PC-9 (cell line): ENCODE results near the gene TMEM150A.

Source experiments
- EZH2 ChIP-seq: fragments of 200-600 bp; sonication (generic); IDR thresholded peaks from 2 replicates; pipeline ENCODE4 v1.8.0; 2017; ENCODE audit warnings: antibody characterized with exemption, low read depth
- TF ChIP-seq, protein P1 (sequence below): fragments of 200-600 bp; sonication (generic); conservative IDR thresholded peaks from 2 replicates; pipeline ENCODE4 v1.6.1; 2017; ENCODE audit warnings: mixed run types, antibody characterized with exemption, mild to moderate bottlenecking, moderate library complexity

GRCh38 chr2:85606116-85606455 lies 3.6 kb upstream of the TMEM150A start:
- TF ChIP-seq, protein P1, sequence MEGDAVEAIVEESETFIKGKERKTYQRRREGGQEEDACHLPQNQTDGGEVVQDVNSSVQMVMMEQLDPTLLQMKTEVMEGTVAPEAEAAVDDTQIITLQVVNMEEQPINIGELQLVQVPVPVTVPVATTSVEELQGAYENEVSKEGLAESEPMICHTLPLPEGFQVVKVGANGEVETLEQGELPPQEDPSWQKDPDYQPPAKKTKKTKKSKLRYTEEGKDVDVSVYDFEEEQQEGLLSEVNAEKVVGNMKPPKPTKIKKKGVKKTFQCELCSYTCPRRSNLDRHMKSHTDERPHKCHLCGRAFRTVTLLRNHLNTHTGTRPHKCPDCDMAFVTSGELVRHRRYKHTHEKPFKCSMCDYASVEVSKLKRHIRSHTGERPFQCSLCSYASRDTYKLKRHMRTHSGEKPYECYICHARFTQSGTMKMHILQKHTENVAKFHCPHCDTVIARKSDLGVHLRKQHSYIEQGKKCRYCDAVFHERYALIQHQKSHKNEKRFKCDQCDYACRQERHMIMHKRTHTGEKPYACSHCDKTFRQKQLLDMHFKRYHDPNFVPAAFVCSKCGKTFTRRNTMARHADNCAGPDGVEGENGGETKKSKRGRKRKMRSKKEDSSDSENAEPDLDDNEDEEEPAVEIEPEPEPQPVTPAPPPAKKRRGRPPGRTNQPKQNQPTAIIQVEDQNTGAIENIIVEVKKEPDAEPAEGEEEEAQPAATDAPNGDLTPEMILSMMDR, result no peak
- no peak for TF ChIP-seq EZH2
